Measurements from ENCODE around the gene YJU2. TPM values are rescaled to one million over a fixed set of nuclear protein-coding genes. Genes with fewer than 3 reads are reported as not detected.
"Not testable (repeated sequence)": the region's sequence is repeated elsewhere in the genome, so short reads cannot be mapped to it uniquely, and the experiment has no call there.

The YJU2 gene
- total RNA-seq, 1 donor from 2014 or later, result 10.2 TPM

GRCh38 chr19:4279530-4280422 lies 32.9 kb downstream of the YJU2 start:
- H3K27me3 ChIP-seq (ENCODE audit: low read depth), result peaks cover 69% of the 10 kb centered on the region

GRCh38 chr19:4284176-4284958 lies 37.5 kb downstream of the YJU2 start:
- intact Hi-C loops (cut with micrococcal nuclease), result no loop called here
- no peak overlapping the region for H3K27ac ChIP-seq (replicated peaks)
- no peaks in the 10 kb centered on the region for H3K36me3 ChIP-seq
- H3K4me1 ChIP-seq, result peaks cover 9% of the 10 kb centered on the region
- TF ChIP-seq CTCF (IDR thresholded peaks at IDR 0.05; ENCODE audit: borderline replicate concordance), result no peak
- DNase-seq, result no peak
- no peaks in the 10 kb centered on the region for H3K9me3 ChIP-seq (replicated peaks)
- H3K4me3 ChIP-seq, result no peak overlapping the region
- H3K27me3 ChIP-seq (ENCODE audit: low read depth), result peaks cover 82% of the 10 kb centered on the region

More at GRCh38 chr19:4279530-4280422, 32.9 kb downstream of the YJU2 start:
- no peak for DNase-seq
- TF ChIP-seq CTCF (IDR thresholded peaks at IDR 0.05; ENCODE audit: borderline replicate concordance), result no peak
- no peaks in the 10 kb centered on the region for H3K36me3 ChIP-seq
- H3K27ac ChIP-seq (replicated peaks), result no peak overlapping the region
- no peaks in the 10 kb centered on the region for H3K9me3 ChIP-seq (replicated peaks)
- intact Hi-C loops (cut with micrococcal nuclease), result no loop called here
- H3K4me1 ChIP-seq, result peaks cover 20% of the 10 kb centered on the region
- H3K4me3 ChIP-seq, result peak overlapping the region; percentile 59

GRCh38 chr19:4284974-4285373 lies 38.1 kb downstream of the YJU2 start:
- no peaks in the 10 kb centered on the region for H3K36me3 ChIP-seq
- peaks cover 2% of the 10 kb centered on the region for H3K4me1 ChIP-seq
- no peak for DNase-seq
- no peak overlapping the region for H3K4me3 ChIP-seq
- no peak overlapping the region for H3K27ac ChIP-seq (replicated peaks)
- intact Hi-C loops (cut with micrococcal nuclease), result no loop called here
- H3K9me3 ChIP-seq (replicated peaks), result no peaks in the 10 kb centered on the region
- peaks cover 76% of the 10 kb centered on the region for H3K27me3 ChIP-seq (ENCODE audit: low read depth)
- TF ChIP-seq CTCF (IDR thresholded peaks at IDR 0.05; ENCODE audit: borderline replicate concordance), result no peak

- H3K36me3 ChIP-seq, result not testable (repeated sequence)
Observed at GRCh38 chr19:4286141-4286540, 39.3 kb downstream of the YJU2 start.

GRCh38 chr19:4288091-4288777 lies 41.4 kb downstream of the YJU2 start:
- Histone ChIP-seq H3K4me1 (no peaks in the 10 kb centered on the region), H3K27ac (replicated peaks) (no peak overlapping the region), H3K9me3 (replicated peaks) (no peaks in the 10 kb centered on the region), H3K36me3 (no peaks in the 10 kb centered on the region), H3K27me3 (ENCODE audit: low read depth) (peaks cover 69% of the 10 kb centered on the region), H3K4me3 (no peak overlapping the region)
- no peak for TF ChIP-seq CTCF (IDR thresholded peaks at IDR 0.05; ENCODE audit: borderline replicate concordance)
- intact Hi-C loops (cut with micrococcal nuclease), result no loop called here
- DNase-seq, result no peak

More at GRCh38 chr19:4286141-4286540, 39.3 kb downstream of the YJU2 start:
- DNase-seq; H3K9me3 ChIP-seq (replicated peaks); H3K4me3 ChIP-seq; intact Hi-C loops (cut with micrococcal nuclease); H3K4me1 ChIP-seq; H3K27ac ChIP-seq (replicated peaks): not testable (repeated sequence)
- H3K27me3 ChIP-seq (ENCODE audit: low read depth), result peaks cover 71% of the 10 kb centered on the region
